ENCODE results near the gene GJA3.

The GJA3 gene

DNA sequence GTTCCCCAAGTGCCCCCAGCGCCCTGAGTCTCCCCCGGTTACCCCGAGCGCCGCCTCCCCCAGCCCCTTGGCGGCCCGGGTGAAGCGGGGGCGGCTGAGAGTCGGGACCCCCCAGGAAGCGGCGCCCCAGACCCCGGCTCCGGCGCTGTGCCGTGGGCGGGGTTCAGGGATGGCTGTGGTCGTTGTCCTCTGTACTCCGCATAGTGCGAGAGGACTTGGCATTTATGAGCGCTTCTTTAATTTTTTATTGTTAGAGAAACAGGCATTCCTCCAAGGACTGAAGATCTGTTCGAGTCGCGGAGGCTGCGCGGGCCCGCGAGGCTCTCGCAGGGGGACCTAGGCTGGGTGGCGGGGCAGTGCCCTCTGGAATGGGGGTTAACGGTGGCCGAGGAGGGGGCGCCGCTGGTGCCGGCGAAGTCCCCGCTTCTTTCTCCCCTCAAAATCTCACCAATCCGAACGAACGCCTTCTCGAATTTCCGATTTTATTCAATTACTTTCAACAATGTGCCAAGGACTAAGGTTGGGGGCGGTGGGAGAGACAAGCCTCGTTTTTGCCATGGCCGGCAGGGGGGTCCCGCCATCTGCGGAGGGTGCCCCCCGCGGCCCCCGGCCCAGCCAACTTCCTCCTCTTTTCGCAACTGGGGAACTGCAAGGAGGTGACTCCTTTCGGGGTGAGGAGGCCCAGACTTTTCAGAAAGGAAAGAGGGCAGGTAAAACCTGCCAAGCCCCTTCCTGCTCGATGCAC is 32.5 kb upstream of the GJA3 start:
- peak overlapping the region; percentile 98 for H3K4me2 ChIP-seq (ENCODE audit: low read length)
- no peak overlapping the region for H2AK5ac ChIP-seq (ENCODE audit: low read length)
- no peak overlapping the region for H3K14ac ChIP-seq (ENCODE audit: low read length)

DNA sequence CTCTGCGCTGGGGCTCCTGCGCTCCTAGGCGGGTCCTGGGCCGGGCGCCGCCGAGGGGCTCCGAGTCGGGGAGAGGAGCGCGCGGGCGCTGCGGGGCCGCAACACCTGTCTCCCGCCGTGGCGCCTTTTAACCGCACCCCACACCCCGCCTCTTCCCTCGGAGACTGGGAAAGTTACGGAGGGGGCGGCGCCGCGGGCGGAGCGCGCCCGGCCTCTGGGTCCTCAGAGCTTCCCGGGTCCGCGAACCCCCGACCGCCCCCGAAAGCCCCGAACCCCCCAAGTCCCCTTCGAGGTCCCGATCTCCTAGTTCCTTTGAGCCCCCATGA is 31.9 kb upstream of the GJA3 start, which contains the start of gene GJB2:
Gene GJB2, minus strand, starts transcription at position 103 of the 326 bp plus-strand sequence. CDS start 3,357 bp downstream, outside the sequence.
- no peaks in the 10 kb centered on the region for H3K79me2 ChIP-seq (ENCODE audit: control insufficient read depth, insufficient read depth, low read length, poor library complexity)
- no peak within 1 kb of the TSS for H4K8ac ChIP-seq (ENCODE audit: low read depth, low read length)
- WGBS (ENCODE audit: extremely low coverage, insufficient coverage, insufficient read length) = no CpG with 5 or more reads among the region's 39 CpGs
- H3K14ac ChIP-seq (ENCODE audit: low read length) = no peak within 1 kb of the TSS
- no peak within 1 kb of the TSS for H2BK120ac ChIP-seq (ENCODE audit: insufficient read depth, low read length, poor library complexity)
- no peak for DNase-seq
- H3K4me3 ChIP-seq (ENCODE audit: low read depth, low read length) = peak within 1 kb of the TSS; percentile 64
- no peak within 1 kb of the TSS for H2AK5ac ChIP-seq (ENCODE audit: low read length)
- no peak within 1 kb of the TSS for H3K9ac ChIP-seq (ENCODE audit: low read length)
- H2AFZ ChIP-seq (ENCODE audit: insufficient read depth, low read length, poor library complexity) = peak within 1 kb of the TSS; percentile 37
- no peaks in the 10 kb centered on the region for H3K9me3 ChIP-seq (ENCODE audit: insufficient read depth, low read depth, low read length)
- no peak within 1 kb of the TSS for H2BK5ac ChIP-seq (ENCODE audit: low read depth, low read length, poor library complexity)
- H3K23ac ChIP-seq (ENCODE audit: low read length) = no peak within 1 kb of the TSS
- H3K4me1 ChIP-seq (ENCODE audit: control insufficient read depth in 1 of 2, insufficient read depth in 2 of 2, low read length in 2 of 2) = peaks cover 0 to 10% of the 10 kb centered on the region in 2 experiments
- no peaks in the 10 kb centered on the region for H3K36me3 ChIP-seq (ENCODE audit: control insufficient read depth in 1 of 2, insufficient read depth in 2 of 2, low read length in 2 of 2)
- no peak within 1 kb of the TSS for H4K12ac ChIP-seq (ENCODE audit: low read depth, low read length)
- no peaks in the 10 kb centered on the region for H3K79me1 ChIP-seq (ENCODE audit: low read length)
- H3K18ac ChIP-seq (ENCODE audit: low read length) = no peak within 1 kb of the TSS
- peak within 1 kb of the TSS; percentile 98 for H3K4me2 ChIP-seq (ENCODE audit: low read length)
- no peak within 1 kb of the TSS for H3K27ac ChIP-seq (ENCODE audit: low read depth, low read length)
- no peak within 1 kb of the TSS for H4K91ac ChIP-seq (ENCODE audit: low read depth, low read length)
- no peak within 1 kb of the TSS for H2BK12ac ChIP-seq (ENCODE audit: low read length)
- H3K27me3 ChIP-seq (ENCODE audit: insufficient read depth, low read length) = peaks cover 26% of the 10 kb centered on the region
- no peak within 1 kb of the TSS for H3K4ac ChIP-seq (ENCODE audit: low read depth, low read length)

More for the DNA sequence above, 32.5 kb upstream of the GJA3 start:
- H3K4me1 ChIP-seq (ENCODE audit: control insufficient read depth in 1 of 2, insufficient read depth in 2 of 2, low read length in 2 of 2) = peaks cover 0 to 10% of the 10 kb centered on the region in 2 experiments
- H2AFZ ChIP-seq (ENCODE audit: insufficient read depth, low read length, poor library complexity) = peak overlapping the region; percentile 17
- WGBS (ENCODE audit: extremely low coverage, insufficient coverage, insufficient read length) = no CpG with 5 or more reads among the region's 53 CpGs
- no peak overlapping the region for H3K23ac ChIP-seq (ENCODE audit: low read length)
- H3K9ac ChIP-seq (ENCODE audit: low read length) = no peak overlapping the region
- H3K36me3 ChIP-seq (ENCODE audit: control insufficient read depth in 1 of 2, insufficient read depth in 2 of 2, low read length in 2 of 2) = no peaks in the 10 kb centered on the region
- no peak overlapping the region for H2BK120ac ChIP-seq (ENCODE audit: insufficient read depth, low read length, poor library complexity)
- H3K9me3 ChIP-seq (ENCODE audit: insufficient read depth, low read depth, low read length) = no peaks in the 10 kb centered on the region
- H4K91ac ChIP-seq (ENCODE audit: low read depth, low read length) = no peak overlapping the region
- no peak overlapping the region for H2BK12ac ChIP-seq (ENCODE audit: low read length)
- no peak overlapping the region for H3K4ac ChIP-seq (ENCODE audit: low read depth, low read length)
- no peak overlapping the region for H2BK5ac ChIP-seq (ENCODE audit: low read depth, low read length, poor library complexity)
- H3K79me2 ChIP-seq (ENCODE audit: control insufficient read depth, insufficient read depth, low read length, poor library complexity) = no peaks in the 10 kb centered on the region
- no peaks in the 10 kb centered on the region for H3K79me1 ChIP-seq (ENCODE audit: low read length)
- H3K27ac ChIP-seq (ENCODE audit: low read depth, low read length) = no peak overlapping the region
- H4K12ac ChIP-seq (ENCODE audit: low read depth, low read length) = no peak overlapping the region
- no peak overlapping the region for H4K8ac ChIP-seq (ENCODE audit: low read depth, low read length)
- H3K4me3 ChIP-seq (ENCODE audit: low read depth, low read length) = no peak overlapping the region
- no peak overlapping the region for H3K18ac ChIP-seq (ENCODE audit: low read length)
- peaks cover 26% of the 10 kb centered on the region for H3K27me3 ChIP-seq (ENCODE audit: insufficient read depth, low read length)
- DNase-seq = no peak

DNA sequence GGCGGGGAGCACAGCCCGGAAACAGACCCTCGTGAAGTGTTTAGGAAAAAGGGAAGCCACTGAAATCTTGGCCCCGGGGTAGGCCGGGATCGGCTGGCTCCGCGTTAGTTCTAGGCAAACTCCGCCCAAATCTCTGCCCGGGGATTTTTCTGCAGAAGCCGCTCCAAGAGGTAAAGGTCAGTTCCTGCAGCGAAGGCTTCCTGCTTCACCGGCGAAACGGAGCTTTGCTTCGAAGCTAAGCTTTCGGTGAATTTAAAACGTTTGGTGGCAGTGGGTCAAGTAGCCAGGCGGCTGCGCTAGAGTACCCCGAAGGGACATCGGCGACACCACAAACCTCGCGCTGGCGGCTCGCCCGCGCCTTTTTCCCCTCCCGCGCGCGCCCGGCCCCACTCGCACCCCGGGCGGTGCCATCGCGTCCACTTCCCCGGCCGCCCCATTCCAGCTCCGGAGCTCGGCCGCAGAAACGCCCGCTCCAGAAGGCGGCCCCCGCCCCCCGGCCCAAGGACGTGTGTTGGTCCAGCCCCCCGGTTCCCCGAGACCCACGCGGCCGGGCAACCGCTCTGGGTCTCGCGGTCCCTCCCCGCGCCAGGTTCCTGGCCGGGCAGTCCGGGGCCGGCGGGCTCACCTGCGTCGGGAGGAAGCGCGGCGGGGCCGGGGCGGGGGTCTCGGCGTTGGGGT is 31.4 kb upstream of the GJA3 start:
- H3K27me3 ChIP-seq (ENCODE audit: insufficient read depth, low read length) = peaks cover 26% of the 10 kb centered on the region
- no CpG with 5 or more reads among the region's 73 CpGs for WGBS (ENCODE audit: extremely low coverage, insufficient coverage, insufficient read length)
- DNase-seq = peak; percentile 20 to 68
- peak overlapping the region; percentile 98 for H3K4me2 ChIP-seq (ENCODE audit: low read length)
- peak overlapping the region; percentile 64 for H3K4me3 ChIP-seq (ENCODE audit: low read depth, low read length)
- H2BK120ac ChIP-seq (ENCODE audit: insufficient read depth, low read length, poor library complexity) = no peak overlapping the region
- peak overlapping the region; percentile 37 for H2AFZ ChIP-seq (ENCODE audit: insufficient read depth, low read length, poor library complexity)
- H3K79me2 ChIP-seq (ENCODE audit: control insufficient read depth, insufficient read depth, low read length, poor library complexity) = no peaks in the 10 kb centered on the region
- no peaks in the 10 kb centered on the region for H3K36me3 ChIP-seq (ENCODE audit: control insufficient read depth in 1 of 2, insufficient read depth in 2 of 2, low read length in 2 of 2)
- no peak overlapping the region for H3K23ac ChIP-seq (ENCODE audit: low read length)
- H3K18ac ChIP-seq (ENCODE audit: low read length) = no peak overlapping the region
- H3K4me1 ChIP-seq (ENCODE audit: control insufficient read depth in 1 of 2, insufficient read depth in 2 of 2, low read length in 2 of 2) = peaks cover 0 to 10% of the 10 kb centered on the region in 2 experiments
- H3K9ac ChIP-seq (ENCODE audit: low read length) = no peak overlapping the region
- no peak overlapping the region for H4K91ac ChIP-seq (ENCODE audit: low read depth, low read length)
- H2BK12ac ChIP-seq (ENCODE audit: low read length) = no peak overlapping the region
- no peaks in the 10 kb centered on the region for H3K9me3 ChIP-seq (ENCODE audit: insufficient read depth, low read depth, low read length)
- H3K4ac ChIP-seq (ENCODE audit: low read depth, low read length) = no peak overlapping the region
- no peak overlapping the region for H3K27ac ChIP-seq (ENCODE audit: low read depth, low read length)
- H2AK5ac ChIP-seq (ENCODE audit: low read length) = no peak overlapping the region
- no peak overlapping the region for H4K12ac ChIP-seq (ENCODE audit: low read depth, low read length)
- no peak overlapping the region for H2BK5ac ChIP-seq (ENCODE audit: low read depth, low read length, poor library complexity)
- no peak overlapping the region for H4K8ac ChIP-seq (ENCODE audit: low read depth, low read length)
- no peaks in the 10 kb centered on the region for H3K79me1 ChIP-seq (ENCODE audit: low read length)
- no peak overlapping the region for H3K14ac ChIP-seq (ENCODE audit: low read length)

DNA sequence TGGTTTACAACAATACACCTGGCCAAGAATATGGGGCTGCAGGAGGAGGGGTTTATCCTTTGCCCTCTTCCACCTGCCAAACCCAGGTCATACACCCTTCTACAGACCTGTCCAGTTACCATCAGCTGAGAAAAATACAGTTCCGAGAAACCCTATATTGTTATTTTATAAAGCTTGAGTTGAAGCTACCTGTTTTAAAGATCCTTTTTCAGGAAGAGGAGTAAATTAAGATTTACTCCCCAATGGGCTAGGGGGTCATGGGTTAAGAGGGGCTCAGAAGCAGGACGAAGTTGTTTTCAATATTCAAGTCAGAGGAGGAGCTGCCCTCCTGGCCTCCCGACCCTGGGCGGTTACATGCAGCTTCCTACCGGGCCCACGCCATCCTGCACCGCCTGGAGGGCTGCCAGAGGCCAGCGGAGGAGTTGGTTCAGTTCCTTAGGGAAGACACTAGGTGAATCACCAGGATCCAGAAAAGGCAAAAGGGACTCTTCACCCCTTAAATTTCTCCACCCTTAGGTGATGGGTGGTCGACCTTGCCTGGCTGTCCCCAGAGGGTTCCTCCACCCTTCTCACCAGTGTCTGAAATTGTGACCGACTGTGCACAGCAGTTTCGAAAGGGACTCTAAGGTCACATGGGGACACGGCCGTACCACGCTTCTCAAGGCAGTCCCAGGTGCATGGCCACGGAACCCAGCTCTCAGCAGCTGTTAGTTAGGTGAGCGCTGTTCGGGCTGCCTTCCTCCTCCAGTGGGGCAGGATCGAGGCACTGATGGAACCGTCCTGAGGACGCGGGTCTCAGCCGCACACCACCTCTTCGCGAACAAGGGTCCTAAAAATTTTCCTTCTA is 30.7 kb upstream of the GJA3 start:
- Histone ChIP-seq H3K27ac (ENCODE audit: low read depth, low read length) (no peak overlapping the region), H3K9ac (ENCODE audit: low read length) (no peak overlapping the region), H3K14ac (ENCODE audit: low read length) (no peak overlapping the region), H2AK5ac (ENCODE audit: low read length) (no peak overlapping the region), H3K4me3 (ENCODE audit: low read depth, low read length) (peak overlapping the region; percentile 10), H3K4me2 (ENCODE audit: low read length) (peak overlapping the region; percentile 98), H2BK120ac (ENCODE audit: insufficient read depth, low read length, poor library complexity) (no peak overlapping the region), H3K9me3 (ENCODE audit: insufficient read depth, low read depth, low read length) (no peaks in the 10 kb centered on the region), H3K79me1 (ENCODE audit: low read length) (no peaks in the 10 kb centered on the region), H3K79me2 (ENCODE audit: control insufficient read depth, insufficient read depth, low read length, poor library complexity) (no peaks in the 10 kb centered on the region), H3K27me3 (ENCODE audit: insufficient read depth, low read length) (peaks cover 26% of the 10 kb centered on the region), H4K12ac (ENCODE audit: low read depth, low read length) (no peak overlapping the region), H3K18ac (ENCODE audit: low read length) (no peak overlapping the region), H4K91ac (ENCODE audit: low read depth, low read length) (no peak overlapping the region), H2BK5ac (ENCODE audit: low read depth, low read length, poor library complexity) (no peak overlapping the region), H3K36me3 (ENCODE audit: control insufficient read depth in 1 of 2, insufficient read depth in 2 of 2, low read length in 2 of 2) (no peaks in the 10 kb centered on the region), H4K8ac (ENCODE audit: low read depth, low read length) (no peak overlapping the region), H3K4me1 (ENCODE audit: control insufficient read depth in 1 of 2, insufficient read depth in 2 of 2, low read length in 2 of 2) (peaks cover 0 to 10% of the 10 kb centered on the region in 2 experiments), H3K23ac (ENCODE audit: low read length) (no peak overlapping the region), H2BK12ac (ENCODE audit: low read length) (no peak overlapping the region), H2AFZ (ENCODE audit: insufficient read depth, low read length, poor library complexity) (no peak overlapping the region), H3K4ac (ENCODE audit: low read depth, low read length) (no peak overlapping the region)
- DNase-seq = peak; percentile 13 to 42
- no CpG with 5 or more reads among the region's 24 CpGs for WGBS (ENCODE audit: extremely low coverage, insufficient coverage, insufficient read length)
